ENCODE measurements around the gene NKIRAS1.

GRCh38 chr3:23876923-23877322 lies 39.9 kb downstream of the NKIRAS1 start:
- TF ChIP-seq YY1 (IDR thresholded peaks at IDR 0.05; ENCODE audit: low read depth, low read length) (no peak), POLR2A (IDR thresholded peaks at IDR 0.05; ENCODE audit: control extremely low read depth in 1 of 2, low read depth in 2 of 2, low read length in 2 of 2) (no peak), CEBPB (IDR thresholded peaks at IDR 0.05; ENCODE audit: low read depth, low read length) (no peak), CHD2 (IDR thresholded peaks at IDR 0.05; ENCODE audit: low read length) (no peak), CTCF (IDR thresholded peaks at IDR 0.05; ENCODE audit: control extremely low read depth in 1 of 3, insufficient read depth in 1 of 3, low read depth in 1 of 3, low read length in 3 of 3) (no peak), USF2 (IDR thresholded peaks at IDR 0.05; ENCODE audit: low read length) (no peak), CHD1 (IDR thresholded peaks at IDR 0.05; ENCODE audit: low read depth, low read length) (no peak), CREB1 (IDR thresholded peaks at IDR 0.05) (no peak), ZNF274 (IDR thresholded peaks at IDR 0.05; ENCODE audit: borderline replicate concordance, extremely low read depth, low read length) (no peak)
- TF ChIP-seq, protein P1, sequence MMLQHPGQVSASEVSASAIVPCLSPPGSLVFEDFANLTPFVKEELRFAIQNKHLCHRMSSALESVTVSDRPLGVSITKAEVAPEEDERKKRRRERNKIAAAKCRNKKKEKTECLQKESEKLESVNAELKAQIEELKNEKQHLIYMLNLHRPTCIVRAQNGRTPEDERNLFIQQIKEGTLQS (IDR thresholded peaks at IDR 0.05; ENCODE audit: insufficient read depth, low read depth, low read length) = no peak

Measured in H1 (cell line).